GM18498 (cell line): Measurements from ENCODE around the gene KCNT1.
"Not testable (repeated sequence)": the region's sequence is repeated elsewhere in the genome, so short reads cannot be mapped to it uniquely, and the experiment has no call there.

Experiments used
- ATAC-seq: cut with Tn5 transposase; IDR thresholded peaks from one replicate; pipeline ENCODE4 v1.9.1; 2021; ENCODE audit warnings: mild to moderate bottlenecking, moderate library complexity; ENCODE audit not compliant: unreplicated experiment

KCNT1 gene

DNA sequence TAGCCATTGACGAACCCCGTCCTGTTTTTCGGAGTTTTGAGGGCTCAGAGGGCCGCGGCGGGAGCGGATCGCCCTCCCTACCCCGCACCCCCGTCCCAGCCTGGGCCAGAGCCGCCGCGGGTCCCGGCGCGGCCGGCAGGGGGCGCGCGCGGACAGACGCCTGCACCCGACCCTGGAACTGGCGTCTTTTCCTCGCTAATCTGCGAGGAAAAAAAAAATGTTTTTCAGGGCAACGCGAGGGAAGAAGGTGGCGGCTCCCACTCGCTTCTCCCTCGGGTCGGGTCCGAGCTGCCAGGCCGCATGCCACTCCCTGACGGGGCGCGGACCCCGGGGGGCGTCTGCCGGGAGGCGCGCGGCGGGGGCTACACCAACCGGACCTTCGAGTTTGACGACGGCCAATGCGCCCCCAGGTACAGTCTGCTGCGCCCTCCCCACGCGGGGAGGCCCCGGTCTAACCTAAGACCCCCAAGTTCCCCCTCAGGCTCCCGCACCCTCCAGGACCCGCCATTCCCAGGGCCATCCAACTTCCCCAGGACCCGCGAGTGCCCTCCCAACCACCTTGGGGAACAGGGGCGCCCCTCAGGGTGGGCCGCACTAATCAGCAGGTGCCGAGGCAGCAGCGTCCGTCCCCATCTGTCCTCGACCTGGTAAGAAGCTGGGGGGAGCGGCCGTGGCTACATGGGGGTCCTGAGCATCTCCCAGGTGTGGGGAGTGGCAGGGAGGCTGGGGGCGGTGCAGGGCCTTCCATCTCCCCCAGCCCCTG, at the start of gene KCNT1:
Gene KCNT1 (plus strand): TSS at position 227 of the 763 bp plus-strand sequence. CDS start 74 bp downstream, at position 301.
- ATAC-seq: no peak

DNA sequence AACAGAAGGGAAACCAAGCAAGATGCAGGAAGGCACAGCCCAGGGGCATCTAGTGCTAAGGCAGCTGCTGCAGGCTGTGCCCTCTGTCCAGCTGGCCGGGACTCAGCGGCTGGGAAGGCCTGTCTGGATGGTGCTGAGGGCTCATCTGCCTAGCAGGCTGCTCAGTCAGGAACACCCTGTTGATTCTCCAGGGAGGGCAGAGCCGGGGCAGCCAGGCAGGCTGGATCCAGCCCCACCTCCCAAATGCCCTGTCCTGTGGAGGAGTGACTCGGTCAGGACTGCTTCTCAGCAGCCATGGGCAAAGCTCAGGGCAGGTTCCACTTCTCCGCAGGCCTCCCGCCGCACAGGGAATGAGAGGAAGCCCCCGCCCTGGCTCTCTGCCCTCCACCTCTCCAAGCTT, 46.7 kb upstream of the KCNT1 start:
- no peak for ATAC-seq

DNA sequence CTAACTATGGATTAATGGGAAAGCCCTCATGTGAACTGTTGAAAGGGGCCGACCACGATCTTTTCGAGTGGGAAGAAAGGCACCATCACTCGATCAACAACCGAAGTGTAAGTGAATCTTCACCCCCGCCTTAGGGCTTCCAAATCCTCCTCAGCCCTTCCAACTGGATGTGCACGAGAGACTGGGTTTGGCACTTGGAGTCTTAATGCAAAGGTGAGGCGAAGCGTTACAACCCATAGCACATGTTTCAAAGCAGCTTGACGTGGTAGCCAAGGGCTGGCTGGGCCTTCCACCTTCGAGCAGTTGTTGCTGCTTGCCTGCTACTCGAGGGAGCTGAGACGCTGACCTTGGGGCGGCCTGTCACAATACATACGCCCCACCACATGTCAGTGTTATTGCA, 44.6 kb upstream of the KCNT1 start:
- ATAC-seq: no peak

DNA sequence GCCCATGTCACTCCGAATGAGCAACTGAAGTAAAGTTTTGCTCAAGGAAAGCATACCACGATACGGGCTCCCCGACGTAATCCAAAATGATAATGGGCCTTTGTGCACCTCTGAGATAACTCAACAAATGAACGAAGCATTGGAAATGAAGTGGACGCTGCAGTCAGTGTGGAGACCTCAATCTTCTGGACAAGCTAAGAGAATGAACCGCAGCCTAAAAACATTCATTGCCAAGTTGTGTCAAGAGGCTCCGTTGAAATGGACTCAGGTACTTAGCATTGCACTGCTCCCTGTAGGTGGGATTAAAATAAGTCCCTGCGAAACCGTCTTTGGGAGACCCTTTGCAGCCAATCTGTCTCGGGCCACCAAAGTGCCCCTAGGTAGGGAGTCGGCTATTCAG, 42.7 kb upstream of the KCNT1 start:
- ATAC-seq: no peak

DNA sequence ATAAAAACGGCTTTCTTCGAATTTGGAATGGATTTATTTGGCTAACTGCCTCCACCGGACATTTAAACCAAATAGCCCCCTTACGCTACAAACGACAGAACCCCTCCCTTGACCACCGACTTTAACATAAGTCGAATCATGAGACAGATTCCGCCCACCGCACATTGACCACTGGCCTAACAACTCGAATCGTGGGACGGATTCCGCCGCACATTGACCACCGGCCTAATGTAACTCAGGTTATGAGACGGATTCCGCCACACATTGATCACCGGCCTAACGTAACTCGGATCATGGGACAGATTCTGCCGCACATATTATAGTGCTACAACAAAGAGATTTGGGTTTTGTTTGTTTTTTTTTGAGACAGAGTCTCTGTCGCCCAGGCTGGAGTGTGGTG, 41.6 kb upstream of the KCNT1 start:
- no peak for ATAC-seq

DNA sequence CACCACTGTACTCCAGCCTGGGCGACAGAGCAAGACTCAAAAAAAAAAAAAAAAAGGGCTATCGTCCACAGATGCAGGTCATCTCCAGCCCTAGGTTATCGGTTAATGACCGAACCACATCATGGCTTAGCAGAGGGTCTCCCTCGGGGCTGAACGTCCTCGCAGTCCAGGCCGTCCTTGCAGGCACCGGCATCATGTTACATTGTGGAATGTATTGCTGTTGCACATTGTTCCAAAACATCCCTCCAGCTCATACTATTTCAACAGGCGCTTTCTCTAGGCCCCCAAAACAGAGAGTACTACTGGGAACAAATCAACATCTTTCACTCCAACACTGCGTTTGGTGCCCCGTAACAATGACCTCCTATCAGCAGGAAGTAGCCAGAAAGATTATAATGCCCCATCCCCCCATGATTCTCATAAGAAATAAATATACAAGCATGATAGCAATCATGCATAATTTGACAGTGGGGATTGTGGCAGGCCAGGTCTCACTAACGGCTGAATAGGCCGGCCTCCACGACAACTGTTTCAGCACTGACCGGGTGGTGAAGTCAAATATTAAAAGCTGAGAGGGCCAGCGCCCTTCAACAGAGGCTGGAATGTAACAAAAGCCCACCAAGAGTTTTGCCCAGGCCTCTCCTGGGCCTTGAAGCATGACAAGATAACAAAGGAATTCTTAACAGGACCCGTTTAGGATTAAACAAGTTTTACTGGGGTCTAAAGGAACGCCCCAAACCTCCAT, 40.0 kb upstream of the KCNT1 start:
- no peak for ATAC-seq

DNA sequence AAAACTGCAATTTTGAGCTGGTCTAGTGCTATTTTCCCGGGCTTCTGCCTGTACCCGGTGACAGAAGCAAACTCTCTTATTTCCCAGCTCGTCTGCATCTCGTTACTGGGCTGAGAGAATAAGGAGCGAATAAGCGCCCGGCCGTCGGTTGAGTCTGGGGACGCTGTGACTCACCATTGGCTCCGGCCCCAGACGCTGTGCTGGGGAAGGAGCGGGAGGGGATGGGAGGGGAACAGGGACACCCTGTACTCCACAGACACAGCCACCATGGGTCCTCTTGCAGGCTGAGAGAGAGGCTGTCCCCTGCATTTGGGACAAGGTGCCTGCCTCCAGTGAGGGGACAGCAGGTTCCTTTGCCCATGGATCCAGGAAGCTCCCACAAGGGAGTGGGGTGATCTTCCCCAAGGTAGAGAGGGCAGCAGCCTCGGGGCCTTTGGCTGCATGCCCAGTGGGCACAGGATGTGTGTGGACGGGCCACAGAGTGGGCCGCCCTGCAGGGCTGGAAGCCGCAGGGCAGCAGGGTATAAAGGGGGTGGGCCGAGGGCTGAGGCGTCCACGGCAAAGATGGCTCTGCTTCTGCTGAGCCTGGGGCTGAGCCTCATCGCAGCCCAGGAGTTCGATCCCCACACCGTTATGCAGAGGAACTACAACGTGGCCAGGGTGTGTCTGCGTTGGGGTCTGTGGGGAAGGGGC, 39.1 kb upstream of the KCNT1 start, which contains the start of gene LCN9:
Gene LCN9 (plus strand): TSS at position 552 of the 693 bp plus-strand sequence. CDS start 13 bp downstream, at position 565.
- ATAC-seq: no peak

DNA sequence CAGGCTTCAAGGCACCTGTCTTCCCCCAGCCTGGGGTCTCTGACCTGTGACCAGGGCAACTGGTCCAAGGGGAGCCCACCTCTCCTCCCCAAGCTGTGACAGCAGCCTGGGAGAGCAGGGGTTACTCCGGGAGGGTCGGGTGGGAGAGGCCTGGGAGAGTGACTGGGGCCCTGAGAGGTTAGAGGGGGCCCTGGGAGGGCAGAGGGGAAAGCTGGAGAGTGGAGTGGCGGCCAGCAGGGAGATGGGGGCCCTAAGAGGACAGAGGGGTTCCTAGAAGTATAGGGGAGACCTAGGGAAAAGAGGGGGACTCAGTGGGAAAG, 38.6 kb upstream of the KCNT1 start:
- ATAC-seq: no peak

DNA sequence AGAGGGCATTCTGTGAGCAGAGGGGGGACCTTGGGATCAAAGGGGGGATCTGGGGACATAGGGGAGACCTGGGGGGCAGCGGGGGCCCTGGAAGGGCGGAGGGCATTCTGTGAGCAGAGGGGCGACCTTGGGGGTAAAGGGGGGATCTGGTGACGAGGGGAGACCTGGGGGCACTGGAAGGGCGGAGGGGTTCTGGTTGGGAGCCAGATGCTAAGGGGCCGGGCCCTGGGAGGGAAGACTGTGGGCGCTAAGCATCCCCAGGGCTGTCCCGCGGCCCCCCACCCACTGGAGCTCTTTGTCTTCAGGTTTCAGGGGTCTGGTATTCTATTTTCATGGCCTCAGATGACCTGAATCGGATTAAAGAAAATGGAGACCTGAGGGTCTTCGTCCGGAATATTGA, 38.1 kb upstream of the KCNT1 start:
- ATAC-seq: no peak

DNA sequence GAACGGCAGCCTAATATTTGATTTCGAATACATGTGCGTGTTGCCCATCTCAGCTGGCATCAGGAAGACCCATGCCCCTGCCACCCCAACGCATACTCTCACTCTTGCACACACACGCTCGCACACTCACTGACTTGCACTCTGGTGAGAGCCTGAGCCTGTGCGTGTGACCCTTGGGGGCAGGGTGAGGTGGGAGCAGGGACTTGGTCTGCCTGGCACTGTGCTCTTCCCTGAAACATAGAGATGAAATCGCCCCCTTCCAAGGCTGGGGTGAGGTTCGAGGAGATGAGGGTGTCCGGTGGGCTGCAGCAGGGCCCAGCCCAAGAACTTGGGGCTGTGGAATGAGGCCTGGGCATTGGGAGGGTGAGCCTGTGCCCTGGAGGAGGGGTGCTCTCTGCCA, 37.7 kb upstream of the KCNT1 start:
- no peak for ATAC-seq

DNA sequence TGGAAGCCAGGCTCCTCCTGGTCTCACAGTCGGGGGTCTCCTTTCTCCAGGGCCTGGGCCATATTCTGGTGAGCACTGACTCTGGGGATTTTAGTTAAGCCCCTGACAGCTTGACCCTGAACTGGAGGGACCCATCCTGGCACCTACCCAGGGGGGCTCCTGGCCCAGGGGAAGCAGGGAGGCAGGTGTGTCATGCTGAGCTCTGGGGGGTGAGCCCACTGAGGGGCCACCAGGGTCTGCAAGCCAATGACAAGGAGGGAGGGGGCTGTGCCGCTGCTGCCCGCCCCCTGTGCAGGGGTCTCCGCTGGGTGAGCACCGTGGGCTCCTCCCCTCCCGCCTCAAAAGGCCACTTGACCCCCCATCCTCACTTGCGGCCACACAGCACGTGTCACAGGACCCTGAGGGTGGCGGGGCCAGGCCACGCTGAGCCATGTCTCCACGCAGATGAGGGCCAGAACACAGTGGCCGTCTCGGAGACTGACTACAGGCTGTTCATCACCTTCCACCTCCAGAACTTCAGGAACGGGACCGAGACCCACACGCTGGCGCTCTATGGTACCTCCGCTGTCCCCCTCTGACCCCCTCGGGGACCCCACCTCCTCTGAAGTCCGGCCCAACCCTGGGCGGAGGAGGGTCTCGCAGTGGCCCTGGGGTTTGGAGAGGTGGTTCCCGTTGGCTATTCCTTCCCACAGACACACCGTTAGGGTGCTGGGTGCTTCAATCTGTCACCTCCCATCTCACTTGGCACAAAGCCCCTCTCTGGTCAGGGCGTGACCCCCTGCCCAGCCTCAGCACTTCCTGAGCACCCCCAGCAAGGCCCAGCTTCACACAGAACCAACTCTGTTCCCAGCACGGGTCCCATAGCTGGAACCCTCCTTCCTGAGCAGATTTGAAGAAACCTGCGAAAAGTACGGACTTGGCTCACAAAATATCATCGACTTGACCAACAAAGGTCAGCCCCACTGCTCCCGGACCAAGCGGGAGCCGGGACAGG, 36.9 kb upstream of the KCNT1 start:
- ATAC-seq: no peak

DNA sequence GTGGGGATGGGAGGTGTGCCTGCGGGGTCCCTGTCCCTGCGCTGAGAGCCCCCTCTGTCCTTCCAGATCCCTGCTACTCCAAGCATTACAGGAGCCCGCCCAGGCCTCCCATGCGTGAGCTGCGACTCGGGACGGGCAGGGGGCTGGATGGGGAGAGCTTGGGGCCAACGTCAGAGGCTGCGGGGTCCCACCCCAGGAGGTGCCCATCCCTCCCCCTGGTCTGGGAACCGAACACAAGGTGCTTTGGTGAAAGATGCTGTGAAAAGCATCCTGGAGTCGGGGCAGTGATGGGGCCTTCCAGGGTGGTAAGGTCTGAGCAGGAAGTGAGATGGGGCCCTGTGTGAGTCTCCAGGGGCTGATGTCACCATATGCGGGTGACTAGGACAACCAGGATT, 36.2 kb upstream of the KCNT1 start:
- no peak for ATAC-seq

DNA sequence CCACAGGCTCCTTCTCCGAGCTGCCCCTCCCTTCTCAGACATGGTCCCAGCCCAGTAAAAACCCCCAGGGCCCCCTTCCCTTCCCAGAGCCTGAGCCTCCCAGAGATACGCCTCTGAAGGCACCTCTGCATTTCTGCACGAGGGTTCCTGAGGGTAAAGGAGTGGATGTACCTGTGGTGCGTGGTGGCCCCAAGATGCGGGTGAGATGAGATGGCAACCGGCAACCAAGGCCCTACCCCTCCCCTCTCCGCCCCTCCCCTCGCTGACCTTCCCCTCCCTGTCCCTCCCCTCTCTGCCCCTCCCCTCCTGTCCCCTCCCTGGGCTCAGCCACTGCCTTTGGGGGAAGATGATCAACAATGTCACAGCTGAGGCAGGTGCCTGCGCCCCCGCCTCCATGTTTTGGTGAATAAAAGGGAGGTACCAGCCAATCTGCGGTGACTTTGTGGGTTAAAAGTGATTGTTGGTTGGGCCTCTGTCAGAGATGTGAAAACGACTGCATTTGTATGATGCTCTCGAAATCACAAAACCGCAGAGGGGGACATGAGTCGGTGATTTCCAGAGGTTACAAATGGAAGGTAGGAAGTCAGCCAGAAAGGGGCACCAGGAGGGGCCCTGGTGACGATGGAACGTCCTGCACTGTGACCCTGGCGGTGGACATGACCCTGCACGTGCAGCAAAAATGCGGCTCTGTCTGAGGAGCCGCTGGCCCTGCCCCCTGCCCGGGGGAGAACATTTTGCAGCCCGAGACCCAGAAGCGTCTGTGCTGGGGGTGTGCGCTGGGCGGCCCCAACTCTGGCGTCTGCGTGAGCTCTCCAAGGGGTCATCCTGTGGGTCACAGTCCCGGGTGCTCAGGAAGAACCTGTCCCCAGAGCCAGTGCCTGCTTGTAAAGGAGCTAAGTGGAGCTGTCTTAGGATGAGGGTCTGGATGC, 35.2 kb upstream of the KCNT1 start:
- ATAC-seq: no peak

DNA sequence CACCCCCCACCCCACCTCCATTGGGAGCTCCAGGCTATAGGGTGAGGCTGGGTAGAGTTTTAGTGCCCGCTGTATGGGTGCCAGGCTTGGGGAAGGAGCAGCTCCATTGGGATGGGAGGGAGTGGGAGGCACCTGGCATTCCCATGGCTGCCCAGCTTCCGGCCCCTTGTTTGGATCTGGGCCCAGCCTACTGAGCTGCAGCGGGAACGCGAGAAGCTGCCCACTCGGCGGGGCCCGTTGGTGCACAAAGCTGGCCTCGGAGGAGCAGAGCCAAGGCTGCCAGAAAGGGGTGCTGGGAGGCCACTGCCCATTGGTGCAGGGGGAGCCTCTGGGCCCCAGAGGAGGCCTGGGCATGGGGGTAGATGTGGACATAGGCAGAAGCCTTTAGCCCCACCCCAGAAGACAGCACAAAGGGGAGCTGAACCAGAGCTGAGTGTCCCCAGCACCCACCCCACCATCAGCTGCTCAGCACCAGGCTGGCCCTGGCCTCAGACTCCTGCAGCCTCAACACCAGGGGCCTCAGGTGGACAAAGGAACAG, 34.5 kb upstream of the KCNT1 start:
- no peak for ATAC-seq

DNA sequence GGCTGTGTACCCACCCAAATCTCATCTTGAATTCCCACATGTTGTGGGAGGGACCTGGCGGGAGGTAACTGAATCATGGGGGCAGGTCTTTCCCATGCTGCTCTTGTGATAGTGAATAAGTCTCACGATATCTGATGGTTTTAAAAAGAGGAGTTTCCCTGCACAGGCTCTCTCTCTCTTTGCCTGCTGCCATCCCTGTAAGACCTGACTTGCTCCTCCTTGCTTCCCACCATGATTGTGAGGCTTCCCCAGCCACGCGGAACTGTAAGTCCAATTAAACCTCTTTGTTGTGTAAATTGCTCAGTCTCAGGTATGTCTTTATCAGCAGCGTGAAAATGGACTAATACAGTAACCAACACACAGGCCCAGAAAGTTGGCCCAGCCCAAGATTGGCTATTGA, 33.0 kb upstream of the KCNT1 start:
- not testable (repeated sequence) for ATAC-seq

DNA sequence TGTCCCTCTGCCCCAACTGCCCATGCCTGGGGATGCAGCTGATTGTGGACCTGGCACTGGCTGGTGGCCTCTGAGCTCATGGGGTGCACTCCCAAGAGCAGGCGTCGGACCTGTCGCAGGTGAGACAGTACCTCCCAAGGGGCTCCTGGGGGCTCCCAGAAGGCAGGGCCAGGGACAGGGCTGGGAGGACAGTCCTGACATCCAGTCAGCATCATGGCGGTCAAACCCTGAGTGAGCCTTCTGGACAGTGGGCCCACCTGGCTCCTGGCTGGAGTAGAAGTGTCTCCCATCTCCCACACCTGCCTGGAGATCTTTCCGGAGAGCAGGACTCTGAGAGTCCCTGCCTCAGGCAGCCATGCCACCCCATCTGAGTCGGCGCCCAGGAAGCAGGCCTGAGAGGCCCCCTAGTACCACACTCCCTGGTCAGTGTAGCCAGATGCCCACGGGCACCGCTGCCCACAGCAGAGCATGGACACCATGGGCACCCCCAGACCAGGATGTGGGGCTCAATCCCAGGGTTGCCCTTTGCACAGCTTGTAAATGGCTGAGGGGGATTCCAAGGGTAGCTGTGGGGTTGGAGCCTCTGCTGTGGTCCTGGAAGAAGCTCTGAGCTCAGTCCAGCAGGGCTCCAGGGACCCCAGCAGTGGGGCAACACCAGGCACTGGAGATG, 32.2 kb upstream of the KCNT1 start:
- ATAC-seq: no peak

DNA sequence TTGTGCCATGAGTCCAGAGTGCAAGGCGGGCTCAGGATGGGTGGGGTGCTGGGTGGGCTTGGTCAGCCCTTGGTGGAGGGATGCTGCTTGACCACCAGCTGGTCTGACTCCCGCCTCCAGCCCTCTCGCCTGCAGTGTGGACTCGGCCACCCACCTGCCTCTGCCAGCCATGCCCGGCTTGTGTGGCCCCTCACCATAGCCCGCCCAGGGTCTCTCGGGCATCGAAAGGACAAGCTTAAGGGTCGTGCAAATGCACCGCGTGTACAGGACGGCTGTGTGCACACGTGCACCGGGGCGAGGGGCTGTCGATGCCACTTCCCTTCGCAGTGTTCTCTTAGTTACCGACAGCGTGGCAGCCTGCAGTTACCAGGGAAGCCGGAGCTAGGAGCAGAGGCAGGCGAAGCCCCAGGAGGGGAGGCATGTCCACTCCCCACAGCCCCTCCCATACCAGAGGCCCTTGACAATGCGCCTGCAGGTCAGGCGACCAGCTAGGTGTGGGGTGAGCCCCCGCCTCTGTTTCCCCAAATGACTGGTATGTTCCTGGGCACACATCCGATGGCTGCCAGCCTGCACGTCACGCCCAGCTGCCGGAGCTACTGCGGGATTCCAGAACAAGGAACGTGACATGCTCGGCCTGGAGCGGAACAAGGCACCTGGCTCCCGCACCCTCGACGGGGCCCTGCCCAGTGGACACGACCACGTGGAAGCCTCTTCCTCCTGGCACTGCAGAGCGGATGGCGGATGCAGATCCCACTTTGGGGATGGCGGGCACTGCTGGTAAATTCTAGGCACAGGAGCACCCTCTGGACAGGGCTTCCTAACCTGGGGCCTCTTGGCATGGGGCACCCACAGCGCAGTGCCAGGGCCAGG, 31.0 kb upstream of the KCNT1 start:
- ATAC-seq: no peak

DNA sequence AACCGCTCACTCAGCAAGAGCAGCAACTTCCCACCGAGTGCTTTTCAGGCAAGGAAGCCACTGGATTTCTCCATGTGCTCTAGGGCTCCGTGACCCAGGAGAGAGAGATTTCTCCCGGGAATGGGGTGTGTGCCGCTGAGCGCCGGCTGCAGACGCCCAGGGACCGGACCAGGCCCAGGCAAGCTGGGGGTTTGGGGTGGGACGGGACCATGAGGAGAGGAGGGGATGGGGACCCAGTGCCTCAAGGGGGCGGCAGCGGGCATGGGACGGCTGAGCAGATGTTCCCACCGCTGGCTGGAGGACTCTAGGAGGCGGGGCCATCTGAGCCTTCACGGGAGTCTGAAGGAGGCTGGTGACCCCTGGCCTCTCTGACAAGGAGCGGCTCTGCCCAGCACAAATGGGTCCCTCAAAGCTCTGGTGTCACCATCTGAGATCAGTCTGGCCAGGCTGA, 30.4 kb upstream of the KCNT1 start:
- ATAC-seq: no peak
